GM12875 (cell line): ENCODE measurements around the gene ITGA11.

Source experiments
- H3K4me3 ChIP-seq: one replicate; pipeline ENCODE4 v1.5.1; 2011; ENCODE audit warnings: low read depth, low read length, control low read depth
- TF ChIP-seq, protein P1 (sequence below): IDR thresholded peaks from 2 replicates; pipeline ENCODE4 v1.5.1; 2011; ENCODE audit warnings: low read depth, mild to moderate bottlenecking, control low read depth, inconsistent platforms, low read length, moderate library complexity, borderline replicate concordance; ENCODE audit not compliant: insufficient read depth

The ITGA11 gene

DNA sequence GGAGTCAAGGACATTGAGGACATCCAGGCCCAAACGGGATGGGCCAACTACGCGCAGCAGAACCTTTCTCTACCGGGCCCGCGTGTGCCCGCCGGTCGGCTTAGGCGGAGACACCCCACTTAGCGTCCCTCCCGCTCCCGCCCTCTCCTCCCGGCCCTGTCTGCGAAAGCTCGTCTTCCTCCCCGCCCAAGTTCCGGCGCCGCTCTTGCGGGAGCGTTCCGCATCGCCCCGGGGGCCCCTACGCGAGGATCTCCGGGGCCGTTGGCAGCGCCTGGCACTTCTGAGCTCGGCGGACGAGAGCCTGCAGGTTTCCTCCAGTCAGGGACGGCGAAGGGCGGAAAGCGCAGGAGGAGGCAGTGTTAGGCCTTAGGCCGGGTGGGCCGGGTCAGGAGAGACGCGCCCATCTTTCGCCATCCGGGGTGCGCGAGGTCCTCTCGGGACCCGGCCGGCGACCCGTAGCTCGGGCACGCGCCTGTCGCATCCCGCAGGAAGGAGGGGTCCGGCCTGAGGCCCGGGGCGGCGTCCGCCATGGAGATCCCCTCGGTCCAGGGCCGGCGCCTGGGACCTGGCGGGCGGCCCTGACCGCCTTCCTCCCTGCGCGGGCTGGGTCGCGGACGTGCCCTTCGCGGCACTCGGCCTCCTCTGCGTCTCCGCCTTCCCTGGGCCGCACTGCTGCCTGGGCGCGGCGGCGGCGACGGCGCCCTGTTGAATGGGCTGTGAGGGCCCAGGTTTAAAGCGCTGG, 154.2 kb downstream of the ITGA11 start, which contains the start of gene FEM1B:
TSS of gene FEM1B (plus strand) at position 143 of the 742 bp plus-strand sequence. CDS start 673 bp downstream, outside the sequence.
- H3K4me3 ChIP-seq: peak within 1 kb of the TSS; percentile 81
- TF ChIP-seq, protein P1, sequence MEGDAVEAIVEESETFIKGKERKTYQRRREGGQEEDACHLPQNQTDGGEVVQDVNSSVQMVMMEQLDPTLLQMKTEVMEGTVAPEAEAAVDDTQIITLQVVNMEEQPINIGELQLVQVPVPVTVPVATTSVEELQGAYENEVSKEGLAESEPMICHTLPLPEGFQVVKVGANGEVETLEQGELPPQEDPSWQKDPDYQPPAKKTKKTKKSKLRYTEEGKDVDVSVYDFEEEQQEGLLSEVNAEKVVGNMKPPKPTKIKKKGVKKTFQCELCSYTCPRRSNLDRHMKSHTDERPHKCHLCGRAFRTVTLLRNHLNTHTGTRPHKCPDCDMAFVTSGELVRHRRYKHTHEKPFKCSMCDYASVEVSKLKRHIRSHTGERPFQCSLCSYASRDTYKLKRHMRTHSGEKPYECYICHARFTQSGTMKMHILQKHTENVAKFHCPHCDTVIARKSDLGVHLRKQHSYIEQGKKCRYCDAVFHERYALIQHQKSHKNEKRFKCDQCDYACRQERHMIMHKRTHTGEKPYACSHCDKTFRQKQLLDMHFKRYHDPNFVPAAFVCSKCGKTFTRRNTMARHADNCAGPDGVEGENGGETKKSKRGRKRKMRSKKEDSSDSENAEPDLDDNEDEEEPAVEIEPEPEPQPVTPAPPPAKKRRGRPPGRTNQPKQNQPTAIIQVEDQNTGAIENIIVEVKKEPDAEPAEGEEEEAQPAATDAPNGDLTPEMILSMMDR: no peak

DNA sequence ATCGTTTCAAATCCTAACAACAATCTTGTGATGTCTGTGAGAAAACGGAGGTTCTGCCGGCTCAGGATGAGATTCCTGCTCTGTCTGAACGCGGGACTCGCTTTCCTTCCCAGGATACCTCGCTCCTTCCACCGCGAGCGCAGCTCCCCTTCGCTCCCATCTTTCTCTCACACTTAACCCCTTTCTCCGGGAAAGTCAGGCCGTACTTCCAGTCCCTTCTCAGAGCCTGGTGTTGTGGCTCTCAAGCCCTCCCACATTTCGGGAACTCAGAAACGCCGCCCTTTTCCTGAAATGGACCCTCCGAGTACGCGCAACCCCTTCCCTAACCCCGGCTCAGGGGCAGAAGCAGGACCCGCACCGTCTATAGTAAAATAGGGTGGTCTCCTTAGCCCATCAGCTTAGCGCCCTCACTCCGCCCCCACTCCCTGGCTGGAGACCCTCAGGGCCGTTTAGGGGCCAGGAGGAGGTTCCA, 154.8 kb downstream of the ITGA11 start:
- H3K4me3 ChIP-seq: peak overlapping the region; percentile 81
- TF ChIP-seq, protein P1: no peak

DNA sequence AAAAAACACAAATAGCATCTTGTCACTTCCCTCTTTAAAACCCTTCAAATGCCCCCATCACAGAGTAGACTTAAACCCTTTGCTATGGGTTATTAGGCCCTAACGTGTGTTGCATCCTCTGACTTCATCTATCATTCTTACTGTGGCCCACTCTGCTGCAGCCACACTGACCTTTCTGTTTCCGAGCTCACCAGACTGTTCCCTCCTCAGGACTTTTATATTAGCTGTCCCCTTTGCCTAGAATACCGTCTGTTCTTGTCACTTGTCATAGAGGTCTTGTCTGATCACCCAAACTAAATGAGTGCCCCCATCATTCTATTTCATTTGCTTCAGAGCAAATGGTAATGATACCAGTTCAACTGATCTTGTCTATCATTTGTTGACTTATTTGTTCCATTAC, 155.3 kb downstream of the ITGA11 start:
- peak overlapping the region; percentile 81 for H3K4me3 ChIP-seq
- TF ChIP-seq, protein P1: no peak

DNA sequence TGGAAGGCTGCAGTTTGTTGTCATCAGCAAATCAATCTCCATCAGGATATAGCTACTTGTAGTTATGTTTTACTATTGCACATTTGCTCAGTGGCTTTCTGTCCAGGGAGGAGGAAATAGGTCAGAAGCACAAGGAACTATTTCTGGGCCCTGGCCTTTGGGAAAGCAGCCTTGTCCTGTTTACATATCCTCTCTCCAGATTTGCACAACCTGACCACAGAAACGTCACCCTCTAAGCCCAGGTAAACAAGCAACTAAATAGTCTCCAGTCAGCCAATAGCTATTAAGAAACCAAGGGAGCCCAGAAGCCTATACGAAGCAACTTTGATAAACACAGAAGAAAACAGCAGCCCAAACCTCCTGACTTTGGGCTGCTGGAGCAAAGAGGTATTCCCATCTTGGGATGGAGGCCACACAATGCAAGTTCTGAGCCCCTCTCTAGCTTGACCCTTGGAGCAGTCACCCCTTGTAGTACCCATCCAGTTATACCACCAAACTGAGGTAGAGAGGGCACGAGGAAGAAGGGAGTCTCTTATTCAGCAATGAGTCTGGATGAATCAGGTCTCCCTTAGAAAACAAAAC, 156.7 kb downstream of the ITGA11 start:
- TF ChIP-seq, protein P1: no peak
- H3K4me3 ChIP-seq: no peak overlapping the region

DNA sequence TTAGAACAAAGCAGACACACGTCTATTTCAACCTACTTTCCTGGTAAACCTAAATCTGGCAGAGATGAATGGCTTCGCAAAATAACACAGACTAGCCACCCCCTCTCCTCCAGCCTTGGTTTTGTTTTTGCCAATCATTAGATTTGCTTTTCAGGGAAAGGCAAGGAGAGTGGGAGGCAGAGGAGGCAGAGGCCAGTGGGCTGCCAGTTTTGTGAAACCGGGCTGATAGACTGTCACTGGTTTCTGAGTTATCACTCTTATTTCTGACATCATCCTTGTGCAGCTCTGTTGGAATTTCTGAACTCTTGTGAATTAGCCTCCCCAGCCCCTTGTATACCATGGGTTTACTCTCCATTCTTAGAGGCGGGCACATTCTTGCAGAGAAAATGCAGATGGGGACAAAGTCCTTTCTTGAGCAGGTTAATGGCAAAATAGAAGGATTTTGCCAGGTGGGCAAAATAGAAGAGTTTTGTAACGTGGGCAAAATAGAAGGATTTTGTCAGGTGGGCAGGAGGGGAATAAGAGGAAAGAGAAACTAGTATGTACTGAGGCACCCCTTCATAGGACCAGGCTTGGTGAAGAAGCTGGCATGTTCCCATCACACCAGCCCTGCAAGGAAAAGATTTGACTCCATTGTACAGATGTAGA, 157.6 kb downstream of the ITGA11 start:
- H3K4me3 ChIP-seq: no peak overlapping the region
- TF ChIP-seq, protein P1: no peak

DNA sequence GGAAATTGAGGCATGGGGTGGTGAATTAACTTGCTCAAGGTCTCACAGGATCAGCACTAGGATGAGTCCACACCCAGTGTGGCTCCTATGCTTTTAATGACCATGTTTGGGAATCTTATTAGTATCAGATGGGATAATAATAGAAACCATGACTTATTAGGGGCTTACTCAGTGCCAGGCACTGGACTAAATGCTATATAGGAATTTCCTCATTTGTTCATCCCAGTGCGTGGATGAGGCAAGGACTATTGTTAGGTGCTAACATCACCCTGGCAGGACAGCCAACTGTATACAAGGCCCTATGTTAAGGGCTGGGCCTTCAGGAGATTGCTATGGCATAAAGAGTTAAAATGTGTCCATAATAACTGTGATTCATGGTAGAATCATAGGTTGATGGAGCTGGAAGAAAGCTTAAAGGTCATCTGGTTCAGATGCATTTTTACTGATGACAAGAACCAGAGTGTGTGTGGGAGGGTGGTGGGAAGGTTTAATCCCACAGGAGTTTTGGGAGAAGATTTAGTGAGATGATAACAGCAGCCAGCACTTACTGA, 159.2 kb downstream of the ITGA11 start:
- H3K4me3 ChIP-seq: no peak overlapping the region
- TF ChIP-seq, protein P1: no peak
